ENCODE results near the gene GLRX3. TPM values are rescaled to one million over a fixed set of nuclear protein-coding genes. Genes with fewer than 3 reads are reported as not detected.

GLRX3 gene
- total and polyA plus RNA-seq, 2 donors (not counting 3 experiments of a cell fraction or from before 2014, with no cell fraction given), result 71.6 to 132 TPM

DNA sequence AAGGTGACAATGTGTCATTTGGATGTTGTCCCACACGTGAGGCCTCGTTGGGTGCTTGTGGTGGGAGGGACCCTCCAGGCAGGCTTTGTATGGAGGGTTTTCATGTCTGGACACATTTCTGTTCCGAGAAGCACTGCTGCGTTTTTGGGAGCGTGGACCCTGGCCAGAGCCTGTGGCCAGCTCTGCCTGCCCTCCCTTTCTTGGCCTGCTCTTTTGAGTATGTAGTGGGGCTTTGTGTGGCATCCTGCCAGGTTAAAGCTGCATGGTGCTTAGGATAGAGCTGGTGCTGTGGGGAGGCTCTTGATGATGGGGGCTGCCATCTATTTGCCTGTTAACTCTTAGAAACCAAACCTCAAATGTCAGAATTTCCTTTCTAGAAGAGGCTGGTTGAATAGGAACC lies 45.7 kb downstream of the GLRX3 start:
- Histone ChIP-seq H3K9me3 (replicated peaks; ENCODE audit: control insufficient read depth, insufficient read depth, low read length) (no peaks in the 10 kb centered on the region), H3K4me3 (replicated peaks in 1 of 3; ENCODE audit: insufficient read depth in 1 of 3, low read depth in 1 of 3, low read length in 3 of 3) (no peak overlapping the region), H3K36me3 (ENCODE audit: control insufficient read depth in 2 of 2, extremely low read depth in 1 of 2, insufficient read depth in 2 of 2, low read length in 2 of 2) (peaks cover 17 to 25% of the 10 kb centered on the region in 2 experiments), H3K79me2 (ENCODE audit: control insufficient read depth, insufficient read depth, low read length) (peaks cover 2% of the 10 kb centered on the region), H3K4me1 (ENCODE audit: control insufficient read depth, extremely low read depth, insufficient read depth, low read length) (no peaks in the 10 kb centered on the region), H3K9me1 (replicated peaks; ENCODE audit: control insufficient read depth, extremely low read depth, insufficient read depth, low read length) (no peaks in the 10 kb centered on the region), H4K20me1 (replicated peaks; ENCODE audit: control insufficient read depth, extremely low read depth, insufficient read depth, low read length) (no peaks in the 10 kb centered on the region), H3K27ac (ENCODE audit: insufficient read depth, low read depth, low read length) (no peak overlapping the region), H2AFZ (ENCODE audit: low read depth, low read length) (no peak overlapping the region), H3K9ac (replicated peaks; ENCODE audit: extremely low read depth, insufficient read depth, low read length) (no peak overlapping the region), H3K4me2 (ENCODE audit: insufficient read depth, low read length) (no peak overlapping the region), H3K27me3 (ENCODE audit: control insufficient read depth in 2 of 2, insufficient read depth in 2 of 2, low read length in 2 of 2) (no peaks in the 10 kb centered on the region)
- TF ChIP-seq MAX (IDR thresholded peaks at IDR 0.05; ENCODE audit: insufficient read depth, insufficient read length) (no peak), MYC (IDR thresholded peaks at IDR 0.05; ENCODE audit: low read depth, low read length) (no peak), POLR2AphosphoS5 (IDR thresholded peaks at IDR 0.05; ENCODE audit: insufficient read depth, low read depth, low read length) (no peak), CTCF (IDR thresholded peaks at IDR 0.05; ENCODE audit: extremely low read depth in 1 of 2, insufficient read depth in 1 of 2, low read depth in 1 of 2, low read length in 2 of 2) (no peak), FOS (IDR thresholded peaks at IDR 0.05; ENCODE audit: borderline replicate concordance, insufficient read depth, low read length) (no peak), POLR2A (IDR thresholded peaks at IDR 0.05; ENCODE audit: low read depth, low read length) (no peak), GATA2 (IDR thresholded peaks at IDR 0.05; ENCODE audit: insufficient read depth, insufficient read length, low read depth, low read length) (no peak)
- dilution Hi-C loops (cut with MboI; ENCODE audit: extremely low pct_ligation_motif_present, low sequenced_read_pairs), result no loop called here
- BruUV-seq (replicated peaks), result no TSS peak
- intact Hi-C loops (cut with micrococcal nuclease), result loop anchor here (5.0 kb wide), 1 partner anchor 210 kb away; no protein-coding TSS in a partner anchor
- FAIRE-seq, result no peak
- ChIA-PET CTCF (interaction anchor here (0.8 kb wide), 1 partner anchor 9 kb away, joined by 3 read pairs; no protein-coding TSS in a partner anchor), POLR2A (no interaction called here)
- DNase-seq (ENCODE audit: low read depth, low spot score), result no peak

Data from endothelial cell of umbilical vein (primary cell).